Tibial nerve (tissue), 4 donors: Measurements from ENCODE around the gene CLCA1. TPM values are rescaled to one million over a fixed set of nuclear protein-coding genes. Genes with fewer than 3 reads are reported as not detected.
"Not testable (repeated sequence)": the region's sequence is repeated elsewhere in the genome, so short reads cannot be mapped to it uniquely, and the experiment has no call there.

Source experiments
- DNase-seq, 2 donors: peaks; one replicate each; pipeline ENCODE4 v3.0.0-alpha.2; 2019; ENCODE audit warnings: low spot score in 2 of 2
- H3K27ac ChIP-seq, 4 donors: fragments of 200-600 bp; sonication (generic) in 3 of 4; one replicate each; pipeline ENCODE4 v1.5.1; 2017 to 2019; ENCODE audit warnings: mild to moderate bottlenecking in 1 of 4
- H3K27me3 ChIP-seq, 2 donors: fragments of 200-600 bp; sonication (generic) in 1 of 2; one replicate each; pipeline versions ENCODE4 v1.5.1 to v1.6.0; 2017 to 2019
- H3K36me3 ChIP-seq, 3 donors: fragments of 200-600 bp; sonication (generic); one replicate each; pipeline ENCODE4 v1.5.1; 2018 to 2019
- H3K4me1 ChIP-seq, 4 donors: fragments of 200-600 bp; sonication (generic) in 3 of 4; one replicate each; pipeline ENCODE4 v1.5.1; 2017 to 2019
- H3K4me3 ChIP-seq, 4 donors: fragments of 200-600 bp; sonication (generic) in 3 of 4; one replicate each; pipeline ENCODE4 v1.5.1; 2017 to 2019; ENCODE audit warnings: mild to moderate bottlenecking in 1 of 4, moderate library complexity in 1 of 4
- H3K9me3 ChIP-seq, 4 donors: fragments of 200-600 bp; sonication (generic) in 3 of 4; one replicate each; pipeline ENCODE4 v1.5.1; 2017 to 2019
- EP300 ChIP-seq, 2 donors: sonication (generic); formaldehyde crosslinking; IDR thresholded peaks; one replicate each; pipeline ENCODE4 v1.6.1; 2017; ENCODE audit warnings: antibody characterized with exemption in 2 of 2, mild to moderate bottlenecking in 1 of 2
- POLR2A ChIP-seq, 2 donors: fragments of 450-650 bp; IDR thresholded peaks; one replicate each; pipeline ENCODE4 v1.6.1; 2017; ENCODE audit warnings: antibody characterized with exemption in 2 of 2, mild to moderate bottlenecking in 2 of 2, moderate library complexity in 2 of 2
- WGBS, 2 donors: methylation state at CpG; one replicate each; pipeline ENCODE4 v1.1.5; 2018; 5-methylcytosine and 5-hydroxymethylcytosine counted together
- total RNA-seq, 4 donors: library from RNA; depleted of rRNA; stranded (reverse); fragments of >200 nt; gene quantifications; one replicate each; pipeline ENCODE4 v1.1.0, GENCODE V29; 2016
- TF ChIP-seq, protein P1 (sequence below), 5 experiments: fragments of 200-600 bp in 3 of 5; fragments of 450-650 bp in 2 of 5; sonication (generic) in 3 of 5; IDR thresholded peaks; one replicate each; pipeline ENCODE4 v1.5.1; 2016 to 2019; ENCODE audit warnings: antibody characterized with exemption in 5 of 5, mild to moderate bottlenecking in 3 of 5, moderate library complexity in 2 of 5

Gene CLCA1
- total RNA-seq, 4 donors from 2014 or later, result not detected

GRCh38 chr1:86500714-86501113 is 32.0 kb downstream of the CLCA1 start:
- no peaks in the 10 kb centered on the region for H3K4me1 ChIP-seq
- no peak overlapping the region for H3K27ac ChIP-seq
- no peaks in the 10 kb centered on the region for H3K27me3 ChIP-seq
- DNase-seq, result no peak
- WGBS, 2 donors, result 81 to 84% methylated on average over 2 of the region's 2 CpGs
- H3K9me3 ChIP-seq, result no peaks in the 10 kb centered on the region
- no peak overlapping the region for H3K4me3 ChIP-seq
- no peaks in the 10 kb centered on the region for H3K36me3 ChIP-seq
- TF ChIP-seq, protein P1, sequence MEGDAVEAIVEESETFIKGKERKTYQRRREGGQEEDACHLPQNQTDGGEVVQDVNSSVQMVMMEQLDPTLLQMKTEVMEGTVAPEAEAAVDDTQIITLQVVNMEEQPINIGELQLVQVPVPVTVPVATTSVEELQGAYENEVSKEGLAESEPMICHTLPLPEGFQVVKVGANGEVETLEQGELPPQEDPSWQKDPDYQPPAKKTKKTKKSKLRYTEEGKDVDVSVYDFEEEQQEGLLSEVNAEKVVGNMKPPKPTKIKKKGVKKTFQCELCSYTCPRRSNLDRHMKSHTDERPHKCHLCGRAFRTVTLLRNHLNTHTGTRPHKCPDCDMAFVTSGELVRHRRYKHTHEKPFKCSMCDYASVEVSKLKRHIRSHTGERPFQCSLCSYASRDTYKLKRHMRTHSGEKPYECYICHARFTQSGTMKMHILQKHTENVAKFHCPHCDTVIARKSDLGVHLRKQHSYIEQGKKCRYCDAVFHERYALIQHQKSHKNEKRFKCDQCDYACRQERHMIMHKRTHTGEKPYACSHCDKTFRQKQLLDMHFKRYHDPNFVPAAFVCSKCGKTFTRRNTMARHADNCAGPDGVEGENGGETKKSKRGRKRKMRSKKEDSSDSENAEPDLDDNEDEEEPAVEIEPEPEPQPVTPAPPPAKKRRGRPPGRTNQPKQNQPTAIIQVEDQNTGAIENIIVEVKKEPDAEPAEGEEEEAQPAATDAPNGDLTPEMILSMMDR (IDR thresholded peaks at IDR 0.05), result no peak
- TF ChIP-seq POLR2A (IDR thresholded peaks at IDR 0.05) (no peak), EP300 (IDR thresholded peaks at IDR 0.05) (no peak)

DNA sequence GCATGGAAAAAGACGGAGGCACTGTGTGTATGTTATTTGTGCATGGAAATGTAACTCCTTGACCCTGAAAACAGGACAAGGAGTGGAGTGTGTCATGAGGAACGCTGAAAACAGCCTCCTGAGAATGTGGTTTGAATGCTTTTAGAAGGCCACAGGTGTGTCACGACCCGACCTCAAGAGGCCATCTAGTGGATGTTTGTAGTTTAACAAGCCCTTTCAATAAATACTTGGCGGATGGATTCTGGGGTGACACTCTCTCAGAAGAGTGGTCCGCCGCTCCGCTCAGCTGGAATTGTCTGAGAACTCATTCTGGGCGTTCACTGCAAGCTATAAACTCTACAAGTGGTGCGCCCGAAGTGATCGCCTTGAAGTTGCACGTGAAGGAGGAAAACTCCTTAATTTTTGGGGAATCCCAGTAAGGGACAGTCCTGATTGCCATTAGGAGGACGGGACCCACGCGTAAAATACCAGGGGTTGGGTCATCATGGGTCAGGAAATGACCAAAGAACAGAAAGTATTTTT is 33.5 kb downstream of the CLCA1 start:
- not testable (repeated sequence) for DNase-seq, H3K36me3 ChIP-seq, H3K27me3 ChIP-seq, H3K4me1 ChIP-seq, H3K9me3 ChIP-seq
- WGBS, 2 donors, result 31 to 48% methylated on average over 16 of the region's 16 CpGs
- peak overlapping the region in 2 of 4 donors; percentile 21 to 36 for H3K4me3 ChIP-seq
- peak overlapping the region in 1 of 4 donors; percentile 34 for H3K27ac ChIP-seq
- TF ChIP-seq, protein P1 (IDR thresholded peaks at IDR 0.05), result peak; percentile 14 to 49 (median 35)

DNA sequence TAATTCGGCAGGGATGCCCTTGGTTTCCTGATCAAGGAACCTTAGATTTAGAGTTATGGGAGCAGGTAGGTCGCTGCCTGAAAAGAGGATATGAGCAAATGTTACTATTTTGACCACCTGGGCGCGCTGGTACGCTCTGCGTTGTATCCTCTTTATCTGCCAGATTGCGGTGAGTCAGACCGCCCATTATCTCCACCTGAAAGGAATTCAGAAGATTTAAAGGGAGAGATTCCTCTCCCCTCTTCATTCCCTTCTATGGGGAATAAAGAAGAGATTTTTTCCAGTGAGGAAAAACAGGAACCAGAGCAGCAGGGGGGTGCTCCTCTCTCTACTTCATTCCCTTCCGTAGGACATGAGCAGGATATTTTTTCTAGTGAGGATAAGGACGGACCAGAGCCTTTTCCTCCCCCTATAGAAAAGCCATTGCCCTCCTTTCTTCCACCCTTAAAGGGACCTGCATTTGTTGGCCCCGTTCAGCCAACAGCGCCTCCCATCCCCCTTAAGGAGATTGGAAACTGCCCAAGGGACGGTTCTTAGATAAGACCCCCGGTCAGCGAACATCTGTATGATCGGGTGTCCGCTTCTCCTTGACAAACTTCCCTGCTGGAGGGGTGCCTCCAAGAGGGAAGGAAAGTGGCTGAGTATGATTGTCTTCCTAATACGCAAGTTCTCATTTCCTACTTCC is 34.1 kb downstream of the CLCA1 start:
- TF ChIP-seq, protein P1 (IDR thresholded peaks at IDR 0.05), result no peak
- TF ChIP-seq EP300 (IDR thresholded peaks at IDR 0.05), result no peak
- TF ChIP-seq POLR2A (IDR thresholded peaks at IDR 0.05), result no peak
- no peak for DNase-seq

GRCh38 chr1:86503406-86504136 is 34.8 kb downstream of the CLCA1 start:
- Histone ChIP-seq H3K36me3 (no peaks in the 10 kb centered on the region), H3K4me3 (peak overlapping the region in 1 of 4 donors; percentile 10), H3K4me1 (no peaks in the 10 kb centered on the region), H3K9me3 (no peaks in the 10 kb centered on the region), H3K27me3 (no peaks in the 10 kb centered on the region), H3K27ac (peak overlapping the region in 1 of 4 donors; percentile 24)
- DNase-seq, result no peak
- TF ChIP-seq, protein P1 (IDR thresholded peaks at IDR 0.05), result no peak
- WGBS, 2 donors, result 43 to 56% methylated on average over 18 of the region's 18 CpGs

More for the DNA sequence above, 34.1 kb downstream of the CLCA1 start:
- 64 to 72% methylated on average over 18 of the region's 18 CpGs for WGBS, 2 donors
- Histone ChIP-seq H3K27me3 (no peaks in the 10 kb centered on the region), H3K4me1 (no peaks in the 10 kb centered on the region), H3K9me3 (no peaks in the 10 kb centered on the region), H3K4me3 (peak overlapping the region in 2 of 4 donors; percentile 21 to 36), H3K36me3 (no peaks in the 10 kb centered on the region), H3K27ac (peak overlapping the region in 1 of 4 donors; percentile 34)

GRCh38 chr1:86504137-86504479 is 35.4 kb downstream of the CLCA1 start:
- peak overlapping the region in 1 of 4 donors; percentile 10 for H3K4me3 ChIP-seq
- no peaks in the 10 kb centered on the region for H3K27me3 ChIP-seq
- H3K4me1 ChIP-seq, result no peaks in the 10 kb centered on the region
- H3K9me3 ChIP-seq, result no peaks in the 10 kb centered on the region
- H3K27ac ChIP-seq, result peak overlapping the region in 1 of 4 donors; percentile 24
- H3K36me3 ChIP-seq, result no peaks in the 10 kb centered on the region
- DNase-seq, result no peak
- WGBS, 2 donors, result 69 to 70% methylated on average over 9 of the region's 9 CpGs
- TF ChIP-seq EP300 (IDR thresholded peaks at IDR 0.05) (no peak), POLR2A (IDR thresholded peaks at IDR 0.05) (no peak)
- TF ChIP-seq, protein P1 (IDR thresholded peaks at IDR 0.05), result no peak
